NCI-H1417 (cell line): ENCODE measurements around the gene DNAJC8.
A peak's percentile ranks its signal among the peaks of the same experiment; 100 is the strongest.

ENCODE experiments used
- DNase-seq, 3 experiments: peaks; one replicate each; lab custom pipeline; 2025; lab: John Stamatoyannopoulos, UW

DNAJC8 gene, protein sequence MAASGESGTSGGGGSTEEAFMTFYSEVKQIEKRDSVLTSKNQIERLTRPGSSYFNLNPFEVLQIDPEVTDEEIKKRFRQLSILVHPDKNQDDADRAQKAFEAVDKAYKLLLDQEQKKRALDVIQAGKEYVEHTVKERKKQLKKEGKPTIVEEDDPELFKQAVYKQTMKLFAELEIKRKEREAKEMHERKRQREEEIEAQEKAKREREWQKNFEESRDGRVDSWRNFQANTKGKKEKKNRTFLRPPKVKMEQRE

DNA sequence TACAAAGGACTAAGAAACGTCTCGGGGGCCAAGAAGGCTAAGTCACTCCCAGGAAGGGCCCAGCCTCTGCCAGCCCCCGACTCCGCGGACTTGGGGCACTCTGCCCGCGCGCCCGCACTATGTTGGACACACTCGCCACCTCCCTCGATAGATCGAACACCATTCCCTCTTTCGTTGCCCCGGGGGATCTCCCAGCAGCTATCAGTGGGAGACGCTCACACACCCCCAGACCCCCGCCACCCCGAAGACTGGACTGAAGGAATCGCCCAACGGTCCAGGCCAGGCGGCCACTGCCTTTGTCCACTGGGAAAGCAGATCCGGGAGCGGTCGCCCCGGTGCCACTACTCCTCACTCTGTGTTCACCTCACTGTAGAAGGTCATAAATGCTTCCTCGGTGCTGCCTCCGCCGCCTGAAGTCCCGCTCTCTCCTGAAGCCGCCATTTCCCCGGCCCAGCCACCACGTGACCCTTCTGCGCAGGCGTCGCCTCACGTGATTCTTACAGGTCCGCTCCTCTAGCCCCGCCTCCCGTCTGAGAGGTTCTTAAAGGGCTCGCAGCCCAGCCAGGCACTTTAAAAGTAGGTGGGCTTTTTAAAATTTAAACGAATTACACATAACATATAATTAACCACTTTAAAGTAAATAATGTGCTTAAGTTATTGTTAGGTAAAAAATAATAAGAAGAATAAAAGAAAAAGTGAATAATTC is at the start of gene DNAJC8:
TSS of gene DNAJC8 (minus strand) at position 472 of the 706 bp plus-strand sequence. CDS start at position 441, 31 bp downstream.
- peak; percentile 86 to 95 (median 95) for DNase-seq

DNA sequence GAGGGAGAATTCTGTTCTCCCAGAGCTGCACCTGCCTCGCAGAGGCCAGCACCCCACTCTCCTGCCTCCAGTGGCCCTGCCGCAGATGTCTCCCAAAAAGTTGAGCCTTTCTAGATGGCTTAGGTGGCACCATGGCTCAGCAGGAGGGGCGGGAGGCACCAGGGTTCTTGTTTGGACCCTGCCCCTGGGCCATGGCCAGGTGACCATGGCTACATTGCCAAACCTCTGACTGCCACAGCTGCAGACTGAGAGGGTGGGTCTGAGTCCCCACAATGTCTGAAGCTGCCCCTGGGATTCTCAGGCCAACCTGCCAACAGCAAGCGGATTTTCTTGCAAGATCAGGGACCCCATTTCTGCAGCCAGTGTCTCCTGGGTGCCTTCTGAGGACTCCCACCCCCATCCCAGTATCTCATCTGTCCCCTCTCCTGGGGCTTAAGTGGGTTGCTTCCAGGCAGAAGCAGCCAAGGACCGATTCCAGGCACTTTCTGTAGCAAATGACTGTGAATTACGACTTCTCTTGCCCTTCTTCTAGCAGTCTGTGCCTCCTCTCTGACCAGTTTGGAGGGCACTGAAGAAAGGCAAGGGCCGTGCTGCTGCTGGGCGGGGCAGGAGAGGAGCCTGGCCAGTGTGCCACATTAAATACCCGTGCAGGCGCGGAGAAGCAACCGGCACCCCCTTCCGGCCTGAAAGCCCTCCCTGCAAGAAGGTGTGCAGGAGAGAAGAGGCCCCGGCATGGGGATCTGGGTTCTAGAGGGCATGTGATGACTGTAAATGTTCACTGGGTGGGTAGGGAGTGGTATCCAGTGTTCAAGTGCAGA is 49.0 kb upstream of the DNAJC8 start:
- DNase-seq: no peak

DNA sequence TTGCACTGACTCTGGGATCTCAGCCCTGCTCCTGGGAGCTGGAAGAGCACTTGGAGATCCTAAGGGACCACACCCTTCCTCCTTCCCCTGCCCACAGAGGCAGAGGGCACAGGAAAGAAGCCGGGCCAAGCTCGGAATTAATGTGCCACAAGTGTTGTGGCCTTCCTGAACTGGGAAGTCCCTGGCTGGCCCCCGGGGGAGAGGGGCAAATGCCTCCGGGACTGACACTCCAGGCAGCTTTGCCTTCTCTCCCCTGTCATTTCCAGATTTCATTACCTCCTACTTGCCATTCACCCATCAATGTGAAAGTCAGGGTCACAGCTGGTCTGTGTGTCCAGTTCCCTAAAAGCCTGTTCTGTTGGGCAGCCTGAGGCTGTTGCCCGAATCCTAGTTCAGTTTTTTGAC is 48.1 kb upstream of the DNAJC8 start:
- DNase-seq: no peak

DNA sequence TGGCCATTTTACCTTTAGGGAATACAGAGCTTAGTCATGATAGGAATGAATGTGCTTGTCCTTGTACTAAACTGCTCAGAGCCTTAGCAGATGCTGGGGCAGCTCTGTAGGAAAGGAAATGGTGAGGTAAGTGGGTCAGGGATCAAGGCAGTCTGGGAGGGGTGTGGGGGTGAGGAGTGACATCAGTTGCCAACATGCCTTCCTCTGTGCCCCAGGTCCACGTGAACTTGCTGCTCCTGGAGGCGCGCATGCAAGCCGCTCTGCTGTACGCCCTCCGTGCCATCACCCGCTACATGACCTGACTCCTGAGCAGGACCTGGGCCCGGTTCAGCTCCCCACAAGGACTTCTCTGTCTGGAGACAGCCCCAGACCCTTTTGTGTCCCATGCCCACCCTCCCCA is 47.7 kb upstream of the DNAJC8 start:
- DNase-seq: no peak

DNA sequence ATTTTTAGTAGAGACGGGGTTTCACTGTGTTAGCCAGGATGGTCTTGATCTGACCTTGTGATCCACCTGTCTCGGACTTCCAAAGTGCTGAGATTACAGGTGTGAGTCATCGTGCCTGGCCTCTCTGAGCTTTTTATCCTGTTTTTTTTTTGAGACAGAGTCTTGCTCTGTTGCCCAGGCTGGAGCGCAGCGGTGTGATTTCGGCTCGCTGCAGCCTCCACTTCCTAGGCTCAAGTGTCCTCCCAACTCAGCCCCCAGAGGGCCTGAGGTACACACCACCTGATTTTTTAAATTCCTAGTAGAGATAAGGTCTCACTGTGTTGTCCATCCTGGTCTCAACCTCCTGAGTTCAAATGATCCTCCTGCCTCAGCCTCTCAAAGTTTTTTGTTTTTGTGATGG is 46.9 kb upstream of the DNAJC8 start:
- no peak for DNase-seq

DNA sequence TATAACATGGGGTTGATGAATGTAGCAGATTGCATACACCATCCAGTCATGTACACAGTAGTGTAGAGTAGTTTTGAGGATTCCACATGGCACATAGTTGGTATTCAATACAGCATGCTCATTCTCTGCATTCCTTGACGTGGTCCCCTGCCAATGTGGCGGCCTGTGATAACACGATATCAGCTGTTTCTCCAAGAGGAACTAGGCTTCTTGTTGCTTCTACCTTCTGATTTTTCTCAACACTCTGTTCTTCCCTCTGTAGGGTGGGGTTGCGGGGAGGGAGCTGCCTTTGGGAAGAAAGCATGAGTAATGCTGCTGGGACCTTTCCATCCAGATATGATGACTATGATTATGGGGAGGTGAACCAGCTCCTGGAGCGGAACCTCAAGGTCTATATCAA is 45.9 kb upstream of the DNAJC8 start:
- no peak for DNase-seq

DNA sequence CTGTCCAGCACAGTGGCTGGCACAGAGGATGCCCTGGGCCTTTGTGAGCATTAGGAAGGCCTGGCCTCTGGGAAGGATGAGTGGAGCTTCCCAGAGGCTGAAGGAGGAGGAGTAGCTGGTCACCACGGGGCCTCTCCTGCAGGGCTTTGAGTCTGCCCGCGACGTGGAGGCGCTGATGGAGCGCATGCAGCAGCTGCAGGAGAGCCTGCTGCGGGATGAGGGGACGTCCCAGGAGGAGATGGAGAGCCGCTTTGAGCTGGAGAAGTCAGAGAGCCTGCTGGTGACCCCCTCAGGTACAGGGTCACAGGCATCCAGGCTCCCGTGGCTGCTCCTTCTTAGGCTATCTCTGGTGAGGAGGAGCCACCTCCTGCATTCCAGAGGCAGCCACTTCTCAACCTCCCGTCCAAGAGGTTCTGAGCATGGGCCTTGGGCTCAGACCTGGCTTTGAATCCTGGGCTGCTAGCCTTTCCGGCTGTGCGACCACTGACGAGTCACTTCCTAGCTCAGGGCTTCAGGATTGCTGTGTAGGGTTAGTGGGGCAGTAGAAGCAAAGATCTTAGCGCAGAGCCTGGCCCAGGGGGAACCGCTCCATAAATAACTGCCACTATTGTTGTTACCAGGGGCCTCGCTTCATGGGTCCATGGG is 40.5 kb upstream of the DNAJC8 start:
- no peak for DNase-seq

DNA sequence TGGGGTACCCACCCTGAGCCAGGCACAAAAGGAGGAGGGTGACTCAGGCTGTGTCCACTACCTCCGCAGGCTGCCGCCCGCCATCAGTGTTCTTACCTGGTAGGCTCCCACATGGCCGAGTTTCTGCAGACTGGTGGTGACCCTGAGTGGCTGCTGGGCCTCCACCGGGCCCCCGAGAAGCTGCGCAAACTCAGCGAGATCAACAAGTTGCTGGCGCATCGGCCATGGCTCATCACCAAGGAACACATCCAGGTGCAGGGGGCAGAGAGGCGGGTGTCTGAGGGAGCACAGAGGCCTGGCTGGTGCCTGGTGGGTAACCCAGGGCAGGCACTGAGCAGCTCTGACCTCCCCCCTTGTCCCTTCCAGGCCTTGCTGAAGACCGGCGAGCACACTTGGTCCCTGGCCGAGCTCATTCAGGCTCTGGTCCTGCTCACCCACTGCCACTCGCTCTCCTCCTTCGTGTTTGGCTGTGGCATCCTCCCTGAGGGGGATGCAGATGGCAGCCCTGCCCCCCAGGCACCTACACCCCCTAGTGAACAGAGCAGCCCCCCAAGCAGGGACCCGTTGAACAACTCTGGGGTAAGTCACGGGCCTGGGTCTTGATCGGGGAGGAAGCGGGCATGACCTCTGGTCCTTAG is 39.5 kb upstream of the DNAJC8 start:
- no peak for DNase-seq

DNA sequence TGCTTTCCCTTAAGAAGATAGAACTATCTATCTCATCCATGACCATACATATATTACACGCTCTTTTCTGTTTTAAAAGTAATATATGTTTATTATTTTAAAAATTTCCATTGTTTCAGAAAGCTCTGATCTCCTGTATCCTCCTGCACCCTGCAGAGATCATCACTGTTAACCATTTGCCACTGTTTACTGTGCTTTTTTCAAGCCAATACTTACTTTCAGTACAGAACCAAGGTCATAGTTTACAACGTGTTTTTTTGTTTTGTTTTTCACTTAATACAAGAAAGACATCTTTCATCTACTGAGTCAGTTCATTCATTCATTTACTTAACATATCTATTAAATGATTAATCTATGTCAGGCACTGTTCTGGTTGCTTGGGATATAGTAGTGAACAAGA is 36.7 kb upstream of the DNAJC8 start:
- DNase-seq: no peak

DNA sequence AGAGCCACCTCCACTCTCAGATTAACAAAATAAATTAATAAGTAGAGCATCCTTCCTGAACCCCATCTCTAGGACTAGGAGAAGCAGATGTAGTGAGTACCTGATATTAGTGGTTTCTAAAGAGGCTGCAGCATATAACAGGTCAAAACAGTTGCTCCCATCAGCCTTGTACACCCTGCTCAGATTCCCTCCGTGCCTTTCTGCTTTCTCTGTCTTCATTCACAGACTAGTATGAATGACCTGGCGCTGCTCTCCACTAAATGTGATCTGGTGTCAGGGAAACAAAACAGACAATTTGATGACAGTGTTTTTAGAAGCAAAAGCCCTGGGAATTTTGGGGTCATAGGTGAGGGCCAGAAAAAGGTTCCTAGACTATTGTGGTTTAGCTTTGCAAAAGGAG is 34.8 kb upstream of the DNAJC8 start:
- DNase-seq: no peak

DNA sequence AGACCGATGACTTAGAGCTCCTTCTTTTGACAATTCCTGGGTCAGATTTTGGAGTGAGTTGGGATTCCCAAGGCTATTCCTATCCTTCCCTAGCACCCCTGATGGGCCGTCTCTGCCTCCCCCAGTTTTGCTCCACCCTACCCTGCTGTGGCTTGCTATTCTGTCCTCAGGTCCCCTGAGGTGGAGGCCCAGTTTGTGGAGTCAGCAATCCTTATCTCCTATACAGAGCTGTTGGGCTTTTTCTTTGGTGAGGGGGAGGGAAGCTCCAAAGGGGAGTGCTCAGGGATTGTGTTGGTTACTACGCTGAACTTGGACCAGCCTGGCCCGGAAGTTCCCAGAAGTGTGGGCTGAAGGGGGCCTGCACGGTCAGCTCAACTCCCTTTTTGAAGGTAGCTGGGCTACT is 34.1 kb upstream of the DNAJC8 start:
- no peak for DNase-seq

DNA sequence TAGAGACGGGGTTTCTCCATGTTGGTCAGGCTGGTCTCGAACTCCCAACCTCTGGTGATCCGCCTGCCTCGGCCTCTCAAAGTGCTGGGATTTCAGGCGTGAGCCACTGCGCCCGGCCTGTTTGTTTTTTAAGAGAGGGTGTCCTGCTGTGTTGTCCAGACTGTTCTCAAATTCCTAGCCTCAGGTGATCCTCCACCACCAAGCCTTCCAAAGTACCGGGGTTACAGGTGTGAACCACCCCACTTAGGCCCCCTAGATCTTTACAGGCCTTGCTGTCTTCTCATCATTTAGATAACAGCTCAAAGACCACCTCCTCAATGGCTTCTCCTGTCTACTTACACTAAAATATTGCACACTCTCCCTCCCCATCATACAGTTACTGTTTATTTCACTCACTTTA is 32.7 kb upstream of the DNAJC8 start:
- no peak for DNase-seq

DNA sequence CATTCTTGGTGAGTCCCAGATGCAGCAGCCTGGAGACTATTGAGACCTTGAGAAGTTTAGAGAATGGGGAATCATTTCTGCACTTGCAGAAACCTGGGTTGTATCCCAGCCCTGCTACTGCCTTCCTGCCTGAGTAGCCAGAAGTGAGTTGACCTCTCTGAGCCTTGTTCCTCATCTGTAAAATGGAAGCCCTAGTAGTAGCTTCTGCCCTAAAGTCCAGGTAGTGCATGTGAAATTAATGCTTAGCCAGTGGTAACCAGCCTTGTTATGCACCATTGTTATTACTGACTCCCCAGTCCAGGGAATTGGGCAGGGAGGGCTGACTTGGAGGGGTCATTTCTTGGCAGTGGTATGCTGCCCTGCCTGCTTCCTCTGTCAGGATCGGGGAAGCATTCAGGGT is 32.1 kb upstream of the DNAJC8 start:
- DNase-seq: no peak

DNA sequence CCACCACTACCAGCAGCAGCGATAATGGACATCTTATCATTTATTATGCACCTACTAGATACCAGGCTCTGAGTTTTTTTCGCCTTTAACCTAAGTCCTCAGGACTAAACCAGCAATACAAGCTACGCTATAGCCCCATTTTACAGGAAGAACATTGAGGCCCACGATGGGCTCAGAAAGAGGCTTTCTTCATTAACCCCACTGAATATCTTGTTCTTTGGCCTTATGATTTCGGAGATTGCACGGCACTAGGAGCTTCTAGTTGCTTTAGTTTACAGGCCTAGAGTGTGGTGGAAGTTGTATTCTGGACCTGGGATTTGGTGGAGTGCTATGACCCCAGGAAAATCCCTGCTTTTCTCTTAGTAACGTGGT is 28.0 kb upstream of the DNAJC8 start:
- no peak for DNase-seq

DNA sequence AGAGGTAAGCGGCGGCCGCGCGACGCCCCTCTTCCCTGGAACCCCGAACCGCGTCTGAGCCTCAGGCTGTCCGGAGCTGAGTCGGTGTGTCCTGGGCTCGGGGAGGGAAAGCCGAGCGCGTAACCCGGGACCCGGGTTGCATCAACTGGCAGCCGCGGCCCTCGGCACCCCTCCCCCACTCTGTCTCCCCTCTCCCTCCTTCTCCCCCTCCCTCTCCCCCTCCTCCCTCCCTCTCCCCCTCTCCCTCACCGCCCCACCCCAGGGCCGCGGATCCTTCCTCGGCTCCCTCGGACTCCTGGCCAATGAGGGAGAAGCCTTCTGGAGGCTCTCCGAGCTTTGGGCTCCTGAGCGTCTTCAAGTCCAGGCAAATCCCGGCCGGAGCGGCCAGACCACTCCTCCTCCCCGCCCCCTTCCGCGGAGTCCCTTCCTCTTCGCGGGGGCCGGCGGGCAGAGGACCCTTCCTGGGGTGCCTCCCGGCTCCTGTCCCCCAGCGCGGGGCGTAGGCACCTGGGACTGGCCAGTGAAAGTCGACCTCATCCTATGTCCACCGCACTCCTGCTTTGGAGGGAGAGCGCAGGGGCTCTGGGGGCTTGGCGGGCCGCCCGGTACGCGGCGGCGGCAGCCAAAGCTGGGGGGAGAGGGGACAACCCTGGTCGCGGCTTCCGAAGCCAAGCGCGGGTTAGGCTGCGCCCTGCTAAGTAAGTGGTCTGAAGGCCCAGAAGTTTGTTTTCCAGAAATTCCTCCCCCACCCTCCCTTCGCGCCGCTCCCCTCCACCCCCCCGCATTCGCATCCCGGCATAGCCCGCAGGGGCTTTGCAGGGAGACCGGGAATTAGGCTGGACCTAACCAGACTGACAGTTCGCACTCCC is 27.3 kb upstream of the DNAJC8 start:
- DNase-seq: peak; percentile 26 to 81 (median 76)

DNA sequence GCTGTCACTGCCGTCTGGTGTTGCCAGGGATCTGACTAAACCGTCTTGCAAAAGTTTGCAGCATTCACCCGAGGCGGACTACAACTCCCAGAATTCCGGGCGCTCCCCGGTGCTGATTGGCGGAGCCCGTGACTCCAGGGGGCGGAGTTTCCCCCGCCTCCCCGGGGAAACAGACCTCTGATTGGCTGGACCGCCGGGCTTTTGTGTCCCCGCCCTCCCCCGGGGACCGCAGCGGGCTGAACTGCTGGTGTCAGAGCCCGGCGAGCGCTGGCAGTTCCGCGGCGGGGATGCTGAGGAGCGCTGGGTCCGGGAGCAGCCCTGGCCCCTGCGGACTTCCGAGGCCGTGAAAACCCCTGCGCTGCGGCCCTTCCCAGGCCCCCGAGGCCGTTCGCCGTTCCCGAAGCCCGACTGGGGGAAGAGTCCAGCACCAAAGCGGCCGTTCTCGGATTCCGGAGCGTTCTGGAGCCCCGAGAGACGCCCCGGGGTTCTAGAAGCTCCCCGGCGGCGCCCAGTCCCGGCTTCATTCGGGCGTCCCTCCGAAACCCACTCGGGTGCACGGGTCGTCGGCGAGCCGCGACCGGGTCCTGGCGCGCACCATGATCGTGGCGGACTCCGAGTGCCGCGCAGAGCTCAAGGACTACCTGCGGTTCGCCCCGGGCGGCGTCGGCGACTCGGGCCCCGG is 26.6 kb upstream of the DNAJC8 start, which contains the start of gene SESN2:
TSS of gene SESN2 (plus strand) at position 267 of the 682 bp plus-strand sequence. CDS start at position 597, 330 bp downstream.
- DNase-seq: peak; percentile 95 to 98 (median 98)

DNA sequence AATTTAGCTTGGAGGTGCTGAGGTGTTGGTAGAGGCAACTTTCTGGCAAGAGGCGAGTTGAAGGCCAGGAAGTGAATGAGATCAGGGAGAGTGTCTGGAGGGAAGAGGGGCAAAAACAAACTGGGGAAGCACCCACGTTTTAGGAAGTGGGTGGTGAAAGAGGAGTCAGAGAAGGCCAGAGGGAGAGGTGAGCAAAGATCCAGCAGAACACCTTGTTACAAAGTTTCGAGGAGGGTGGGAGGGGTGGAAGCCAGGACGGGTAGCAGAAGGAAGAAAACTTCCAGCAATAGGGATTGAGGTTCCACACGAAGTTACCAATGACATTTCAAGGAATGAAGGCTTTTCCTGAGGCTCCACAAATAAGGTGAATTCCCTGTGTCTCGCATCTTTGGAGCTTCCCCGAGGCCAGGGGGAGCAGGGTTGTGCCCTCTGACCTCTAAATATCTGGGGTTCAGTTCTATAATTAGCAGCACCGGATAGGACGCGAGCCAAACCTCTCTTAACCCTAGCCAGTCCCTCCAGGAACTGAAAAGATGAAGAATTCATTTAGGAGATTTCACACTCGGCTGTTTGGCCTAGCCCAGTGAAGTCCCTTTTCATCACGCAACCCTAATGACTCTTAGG is 25.9 kb upstream of the DNAJC8 start:
- DNase-seq: no peak

DNA sequence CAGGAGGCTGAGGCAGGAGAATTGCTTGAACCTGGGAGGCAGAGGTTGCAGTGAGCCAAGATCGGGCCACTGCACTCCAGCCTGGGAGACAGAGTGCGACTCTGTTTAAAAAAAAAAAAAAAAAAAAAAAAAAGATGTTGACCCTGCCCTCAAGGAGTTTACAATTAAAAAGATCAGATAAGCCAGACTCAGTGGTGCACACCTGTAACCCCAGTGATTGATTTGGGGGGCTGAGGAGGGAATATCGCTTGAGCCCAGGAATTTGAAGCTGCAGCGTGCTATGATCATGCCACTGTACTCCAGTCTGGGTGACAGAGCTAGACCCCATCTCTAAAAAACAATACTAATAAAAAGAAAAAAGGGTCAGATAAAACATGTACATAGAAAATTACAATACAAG is 24.9 kb upstream of the DNAJC8 start:
- no peak for DNase-seq

DNA sequence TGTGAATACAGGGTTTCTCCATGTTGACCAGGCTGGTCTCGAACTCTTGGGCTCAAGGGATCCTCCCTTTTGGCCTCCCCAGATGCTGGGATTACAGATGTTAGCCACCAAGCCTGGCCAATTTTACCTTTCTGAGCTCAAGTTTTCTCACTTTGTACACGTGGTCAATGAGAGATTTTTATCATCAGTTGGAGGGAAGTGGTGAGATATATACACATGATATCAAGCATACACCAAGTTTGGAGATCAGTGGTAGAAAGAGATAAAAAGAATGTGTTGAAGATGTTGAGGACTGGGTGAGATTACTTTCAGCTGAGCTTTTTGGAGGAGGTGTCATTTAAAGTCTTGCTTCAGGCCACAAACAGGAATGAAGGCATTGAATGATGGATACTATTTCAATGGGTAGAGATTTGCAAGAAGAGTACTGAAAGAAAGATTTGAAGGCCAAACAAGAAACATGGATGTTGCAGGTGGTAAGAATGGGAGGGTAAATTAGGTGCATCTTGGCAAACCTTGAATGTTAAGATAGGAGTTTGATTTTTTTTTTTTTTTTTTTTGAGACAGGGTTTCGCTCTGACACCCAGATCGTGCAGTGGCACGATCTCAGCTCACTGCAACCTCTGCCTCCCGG is 23.5 kb upstream of the DNAJC8 start:
- no peak for DNase-seq
